H1 (cell line): ENCODE measurements around the gene ASTN1. TPM values are rescaled to one million over a fixed set of nuclear protein-coding genes. Genes with fewer than 3 reads are reported as not detected.

ENCODE experiments used
- CEBPB ChIP-seq: IDR thresholded peaks from 2 replicates; pipeline ENCODE4 v1.6.1; 2012; ENCODE audit warnings: low read depth, low read length
- RBBP5 ChIP-seq: IDR thresholded peaks from 2 replicates; pipeline ENCODE4 v1.7.1; 2012; ENCODE audit warnings: low read depth, mild to moderate bottlenecking, inconsistent platforms, low read length, moderate library complexity, borderline replicate concordance
- SIN3A ChIP-seq, 2 experiments: IDR thresholded peaks in 1 of 2; conservative IDR thresholded peaks in 1 of 2; 2 replicates each; pipeline ENCODE4 v1.6.1; 2011 to 2012; ENCODE audit warnings: low read length in 2 of 2, improper control_type of control experiment in 1 of 2, low read depth in 1 of 2, mild to moderate bottlenecking in 1 of 2
- YY1 ChIP-seq: IDR thresholded peaks from 2 replicates; pipeline ENCODE4 v1.6.1; 2011; ENCODE audit warnings: low read depth, mild to moderate bottlenecking, low read length
- polyA plus RNA-seq, 7 experiments: library from polyadenylated mRNA; depleted of rRNA in 3 of 7; stranded (reverse) in 5 of 7; unstranded in 2 of 7; fragments of >200 nt in 5 of 7; fragments of 200-250 nt in 2 of 7; gene quantifications; 1 replicate in 5 of 7; 2 replicates in 1 of 7; 4 replicates in 1 of 7; pipeline versions ENCODE4 v1.2.1 to v1.2.3, GENCODE V29; 2011 to 2013; ENCODE audit warnings: missing spikeins in 2 of 7, mixed read lengths in 2 of 7
- total RNA-seq: library from RNA; stranded (reverse); fragmentation: NEBNext Ultra II Directional; extraction: Animal tissue kit (Norgen Biotek cat#: 25700); gene quantifications from 2 replicates; pipeline ENCODE4 v1.2.1, GENCODE V29; 2021

Gene ASTN1
- total and polyA plus RNA-seq, 2 of the 8 experiments (the other 6 are each of a cell fraction or from before 2014, with no cell fraction given): 2.9 to 4.1 TPM

GRCh38 chr1:177043597-177043996, 120.9 kb downstream of the ASTN1 start (continued):
- TF ChIP-seq SIN3A (conservative IDR thresholded peaks at IDR 0.05 in 1 of 2, IDR thresholded peaks at IDR 0.05 in 1 of 2; ENCODE audit: low read depth in 1 of 2, low read length in 2 of 2) (no peak), YY1 (no peak), RBBP5 (no peak), CEBPB (no peak)
